HepG2 (cell line): ENCODE data around the gene C7orf57. TPM values are rescaled to one million over a fixed set of nuclear protein-coding genes. Genes with fewer than 3 reads are reported as not detected.

Experiments
- NFYB ChIP-seq: sonication (generic); formaldehyde crosslinking; IDR thresholded peaks from 2 replicates; pipeline ENCODE4 v1.4.0; 2020; ENCODE audit warnings: missing genetic modification reagents
- POLR2AphosphoS5 ChIP-seq: IDR thresholded peaks from 2 replicates; pipeline ENCODE4 v1.6.1; 2012; ENCODE audit warnings: low read depth, low read length
- U2AF1 ChIP-seq: fragments of 200-400 bp; formaldehyde crosslinking; optimal IDR thresholded peaks from 2 replicates; pipeline ENCODE3; 2017; ENCODE audit warnings: mild to moderate bottlenecking, low read depth, low read length
- ZNF615 ChIP-seq: sonication (generic); formaldehyde crosslinking; IDR thresholded peaks from 2 replicates; pipeline ENCODE4 v1.5.0; 2020; ENCODE audit warnings: mild to moderate bottlenecking, missing genetic modification reagents, borderline replicate concordance
- ZNF672 ChIP-seq: sonication (generic); formaldehyde crosslinking; IDR thresholded peaks from 2 replicates; pipeline ENCODE4 v1.8.1; 2022; ENCODE audit warnings: missing genetic modification reagents
- polyA plus RNA-seq, 8 experiments: library from polyadenylated mRNA; depleted of rRNA in 3 of 8; stranded (reverse) in 7 of 8; unstranded in 1 of 8; fragments of >200 nt; fragmentation: Illumina TruSeq in 4 of 8; extraction: Trizol in 4 of 8; gene quantifications; 2 replicates each; pipeline versions ENCODE4 v1.2.1 to v1.2.3, GENCODE V29; 2011 to 2016; ENCODE audit warnings: low read depth in 4 of 8, missing spikeins in 1 of 8, mixed read lengths in 1 of 8; ENCODE audit not compliant: insufficient read depth in 1 of 8
- total RNA-seq, 5 experiments: library from RNA; depleted of rRNA; stranded (reverse); fragments of >200 nt; fragmentation: Illumina TruSeq; extraction: Trizol; gene quantifications; 2 replicates each; pipeline ENCODE4 v1.2.3, GENCODE V29; 2016; ENCODE audit warnings: low read depth in 1 of 5
- TF ChIP-seq, protein P1 (sequence below): sonication (generic); formaldehyde crosslinking; IDR thresholded peaks from 2 replicates; pipeline ENCODE4 v1.4.0; 2020; ENCODE audit warnings: missing genetic modification reagents, borderline replicate concordance
- TF ChIP-seq, protein P2 (sequence below): sonication (generic); formaldehyde crosslinking; IDR thresholded peaks from 2 replicates; pipeline ENCODE4 v1.4.0; 2020; ENCODE audit warnings: missing genetic modification reagents
- TF ChIP-seq, protein P3 (sequence below): sonication (generic); formaldehyde crosslinking; IDR thresholded peaks from 2 replicates; pipeline ENCODE4 v1.8.0; 2022; ENCODE audit warnings: missing genetic modification reagents, mild to moderate bottlenecking, moderate library complexity, borderline replicate concordance

Gene C7orf57
- total and polyA plus RNA-seq, 2 of the 13 experiments (the other 11 are each of a cell fraction or from before 2014, with no cell fraction given): not detected

DNA sequence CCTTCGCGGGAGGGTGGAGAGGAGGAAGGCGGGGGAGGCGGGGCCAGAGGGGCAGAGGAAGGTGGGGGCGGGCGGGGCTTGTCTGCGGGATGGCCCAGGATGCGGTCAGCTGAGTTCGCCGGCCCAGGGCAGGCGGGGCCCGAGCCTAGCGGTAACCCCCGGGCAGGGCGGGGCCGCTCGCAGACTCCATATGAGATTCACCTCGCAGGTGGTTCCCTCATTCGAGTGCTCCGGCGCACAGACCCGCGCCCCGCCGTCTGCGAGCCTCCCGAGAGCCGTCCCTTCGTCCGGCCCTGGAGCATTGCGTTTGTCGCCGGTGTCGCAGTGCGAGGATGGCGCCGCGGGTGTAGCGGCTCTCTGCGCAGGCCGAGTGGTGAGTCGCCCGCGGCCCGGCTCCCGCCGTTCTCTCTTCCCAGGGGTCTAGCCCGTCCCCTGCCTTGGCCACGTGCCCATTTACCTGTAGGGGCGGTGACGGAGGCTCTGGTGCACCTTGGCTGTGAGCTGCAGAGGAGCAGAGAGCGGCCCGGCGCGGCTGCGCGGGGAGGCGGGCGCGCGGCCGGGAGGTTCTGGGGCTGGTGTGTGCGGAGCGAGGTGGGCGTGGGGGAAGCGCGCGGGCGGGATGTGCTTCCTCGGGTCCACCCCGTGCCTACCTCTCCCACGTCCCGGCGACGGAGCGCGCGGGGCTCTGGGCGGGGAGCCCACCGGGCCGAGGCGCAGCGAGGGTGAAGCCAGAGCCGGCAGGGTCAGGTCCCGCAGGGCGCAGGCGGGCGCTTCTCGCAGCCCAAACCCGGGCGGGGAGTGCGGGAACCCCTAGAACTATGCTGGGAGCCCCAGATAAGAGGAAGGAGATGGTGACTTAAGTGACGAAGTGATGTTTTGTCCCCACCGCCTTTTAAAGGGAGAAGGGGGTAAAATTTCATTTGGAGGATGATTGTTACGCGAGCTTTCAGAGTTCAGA lies 54.0 kb downstream of the C7orf57 start, which contains the start of gene UPP1 (continued):
- TF ChIP-seq, protein P1, sequence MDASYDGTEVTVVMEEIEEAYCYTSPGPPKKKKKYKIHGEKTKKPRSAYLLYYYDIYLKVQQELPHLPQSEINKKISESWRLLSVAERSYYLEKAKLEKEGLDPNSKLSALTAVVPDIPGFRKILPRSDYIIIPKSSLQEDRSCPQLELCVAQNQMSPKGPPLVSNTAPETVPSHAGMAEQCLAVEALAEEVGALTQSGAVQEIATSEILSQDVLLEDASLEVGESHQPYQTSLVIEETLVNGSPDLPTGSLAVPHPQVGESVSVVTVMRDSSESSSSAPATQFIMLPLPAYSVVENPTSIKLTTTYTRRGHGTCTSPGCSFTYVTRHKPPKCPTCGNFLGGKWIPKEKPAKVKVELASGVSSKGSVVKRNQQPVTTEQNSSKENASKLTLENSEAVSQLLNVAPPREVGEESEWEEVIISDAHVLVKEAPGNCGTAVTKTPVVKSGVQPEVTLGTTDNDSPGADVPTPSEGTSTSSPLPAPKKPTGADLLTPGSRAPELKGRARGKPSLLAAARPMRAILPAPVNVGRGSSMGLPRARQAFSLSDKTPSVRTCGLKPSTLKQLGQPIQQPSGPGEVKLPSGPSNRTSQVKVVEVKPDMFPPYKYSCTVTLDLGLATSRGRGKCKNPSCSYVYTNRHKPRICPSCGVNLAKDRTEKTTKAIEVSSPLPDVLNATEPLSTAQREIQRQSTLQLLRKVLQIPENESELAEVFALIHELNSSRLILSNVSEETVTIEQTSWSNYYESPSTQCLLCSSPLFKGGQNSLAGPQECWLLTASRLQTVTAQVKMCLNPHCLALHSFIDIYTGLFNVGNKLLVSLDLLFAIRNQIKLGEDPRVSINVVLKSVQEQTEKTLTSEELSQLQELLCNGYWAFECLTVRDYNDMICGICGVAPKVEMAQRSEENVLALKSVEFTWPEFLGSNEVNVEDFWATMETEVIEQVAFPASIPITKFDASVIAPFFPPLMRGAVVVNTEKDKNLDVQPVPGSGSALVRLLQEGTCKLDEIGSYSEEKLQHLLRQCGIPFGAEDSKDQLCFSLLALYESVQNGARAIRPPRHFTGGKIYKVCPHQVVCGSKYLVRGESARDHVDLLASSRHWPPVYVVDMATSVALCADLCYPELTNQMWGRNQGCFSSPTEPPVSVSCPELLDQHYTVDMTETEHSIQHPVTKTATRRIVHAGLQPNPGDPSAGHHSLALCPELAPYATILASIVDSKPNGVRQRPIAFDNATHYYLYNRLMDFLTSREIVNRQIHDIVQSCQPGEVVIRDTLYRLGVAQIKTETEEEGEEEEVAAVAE (CRISPR knock-in tag): 0 out of 2 replicates have a peak, but pooled peaks have one; percentile 13
- TF ChIP-seq, protein P2, sequence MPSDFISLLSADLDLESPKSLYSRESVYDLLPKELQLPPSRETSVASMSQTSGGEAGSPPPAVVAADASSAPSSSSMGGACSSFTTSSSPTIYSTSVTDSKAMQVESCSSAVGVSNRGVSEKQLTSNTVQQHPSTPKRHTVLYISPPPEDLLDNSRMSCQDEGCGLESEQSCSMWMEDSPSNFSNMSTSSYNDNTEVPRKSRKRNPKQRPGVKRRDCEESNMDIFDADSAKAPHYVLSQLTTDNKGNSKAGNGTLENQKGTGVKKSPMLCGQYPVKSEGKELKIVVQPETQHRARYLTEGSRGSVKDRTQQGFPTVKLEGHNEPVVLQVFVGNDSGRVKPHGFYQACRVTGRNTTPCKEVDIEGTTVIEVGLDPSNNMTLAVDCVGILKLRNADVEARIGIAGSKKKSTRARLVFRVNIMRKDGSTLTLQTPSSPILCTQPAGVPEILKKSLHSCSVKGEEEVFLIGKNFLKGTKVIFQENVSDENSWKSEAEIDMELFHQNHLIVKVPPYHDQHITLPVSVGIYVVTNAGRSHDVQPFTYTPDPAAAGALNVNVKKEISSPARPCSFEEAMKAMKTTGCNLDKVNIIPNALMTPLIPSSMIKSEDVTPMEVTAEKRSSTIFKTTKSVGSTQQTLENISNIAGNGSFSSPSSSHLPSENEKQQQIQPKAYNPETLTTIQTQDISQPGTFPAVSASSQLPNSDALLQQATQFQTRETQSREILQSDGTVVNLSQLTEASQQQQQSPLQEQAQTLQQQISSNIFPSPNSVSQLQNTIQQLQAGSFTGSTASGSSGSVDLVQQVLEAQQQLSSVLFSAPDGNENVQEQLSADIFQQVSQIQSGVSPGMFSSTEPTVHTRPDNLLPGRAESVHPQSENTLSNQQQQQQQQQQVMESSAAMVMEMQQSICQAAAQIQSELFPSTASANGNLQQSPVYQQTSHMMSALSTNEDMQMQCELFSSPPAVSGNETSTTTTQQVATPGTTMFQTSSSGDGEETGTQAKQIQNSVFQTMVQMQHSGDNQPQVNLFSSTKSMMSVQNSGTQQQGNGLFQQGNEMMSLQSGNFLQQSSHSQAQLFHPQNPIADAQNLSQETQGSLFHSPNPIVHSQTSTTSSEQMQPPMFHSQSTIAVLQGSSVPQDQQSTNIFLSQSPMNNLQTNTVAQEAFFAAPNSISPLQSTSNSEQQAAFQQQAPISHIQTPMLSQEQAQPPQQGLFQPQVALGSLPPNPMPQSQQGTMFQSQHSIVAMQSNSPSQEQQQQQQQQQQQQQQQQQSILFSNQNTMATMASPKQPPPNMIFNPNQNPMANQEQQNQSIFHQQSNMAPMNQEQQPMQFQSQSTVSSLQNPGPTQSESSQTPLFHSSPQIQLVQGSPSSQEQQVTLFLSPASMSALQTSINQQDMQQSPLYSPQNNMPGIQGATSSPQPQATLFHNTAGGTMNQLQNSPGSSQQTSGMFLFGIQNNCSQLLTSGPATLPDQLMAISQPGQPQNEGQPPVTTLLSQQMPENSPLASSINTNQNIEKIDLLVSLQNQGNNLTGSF (CRISPR knock-in tag): peak; percentile 50; the same call in 1 of the 2 replicates
- TF ChIP-seq, protein P3, sequence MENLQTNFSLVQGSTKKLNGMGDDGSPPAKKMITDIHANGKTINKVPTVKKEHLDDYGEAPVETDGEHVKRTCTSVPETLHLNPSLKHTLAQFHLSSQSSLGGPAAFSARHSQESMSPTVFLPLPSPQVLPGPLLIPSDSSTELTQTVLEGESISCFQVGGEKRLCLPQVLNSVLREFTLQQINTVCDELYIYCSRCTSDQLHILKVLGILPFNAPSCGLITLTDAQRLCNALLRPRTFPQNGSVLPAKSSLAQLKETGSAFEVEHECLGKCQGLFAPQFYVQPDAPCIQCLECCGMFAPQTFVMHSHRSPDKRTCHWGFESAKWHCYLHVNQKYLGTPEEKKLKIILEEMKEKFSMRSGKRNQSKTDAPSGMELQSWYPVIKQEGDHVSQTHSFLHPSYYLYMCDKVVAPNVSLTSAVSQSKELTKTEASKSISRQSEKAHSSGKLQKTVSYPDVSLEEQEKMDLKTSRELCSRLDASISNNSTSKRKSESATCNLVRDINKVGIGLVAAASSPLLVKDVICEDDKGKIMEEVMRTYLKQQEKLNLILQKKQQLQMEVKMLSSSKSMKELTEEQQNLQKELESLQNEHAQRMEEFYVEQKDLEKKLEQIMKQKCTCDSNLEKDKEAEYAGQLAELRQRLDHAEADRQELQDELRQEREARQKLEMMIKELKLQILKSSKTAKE (CRISPR knock-in tag): no peak
- no peak for TF ChIP-seq ZNF672 (CRISPR knock-in tag)
- TF ChIP-seq NFYB (CRISPR knock-in tag): no peak
- peak; percentile 65 for TF ChIP-seq U2AF1
- no peak for TF ChIP-seq ZNF615 (CRISPR knock-in tag)
- TF ChIP-seq POLR2AphosphoS5: no peak; the same call in 1 of the 2 replicates
